GF-D8 (cell line): ENCODE results near the gene TAGLN2.

ENCODE experiments used
- DNase-seq: peaks from one replicate; lab custom pipeline; 2025; lab: John Stamatoyannopoulos, UW

TAGLN2 gene

GRCh38 chr1:159949123-159949522, 23.8 kb upstream of the TAGLN2 start:
- DNase-seq = no peak

GRCh38 chr1:159947942-159948341, 22.6 kb upstream of the TAGLN2 start:
- no peak for DNase-seq

GRCh38 chr1:159946242-159947187, 21.2 kb upstream of the TAGLN2 start:
- DNase-seq = no peak

GRCh38 chr1:159945483-159946241, 20.4 kb upstream of the TAGLN2 start, which contains the start of gene IGSF9:
Gene IGSF9, minus strand, starts transcription at chr1:159945613. Its CDS starts 2,159 bp downstream, at chr1:159943454.
- DNase-seq = no peak

GRCh38 chr1:159944623-159945455, 19.5 kb upstream of the TAGLN2 start:
- no peak for DNase-seq

GRCh38 chr1:159943908-159944622, 18.8 kb upstream of the TAGLN2 start:
- no peak for DNase-seq

- DNase-seq = no peak
Measured at GRCh38 chr1:159943278-159943640, 18.0 kb upstream of the TAGLN2 start.

GRCh38 chr1:159942632-159943277, 17.4 kb upstream of the TAGLN2 start:
- no peak for DNase-seq

GRCh38 chr1:159941591-159942560, 16.6 kb upstream of the TAGLN2 start:
- DNase-seq = no peak

GRCh38 chr1:159941141-159941540, 15.8 kb upstream of the TAGLN2 start:
- no peak for DNase-seq

- no peak for DNase-seq
Measured at GRCh38 chr1:159940006-159940620, 14.8 kb upstream of the TAGLN2 start.

- no peak for DNase-seq
Measured at GRCh38 chr1:159939678-159940002, 14.3 kb upstream of the TAGLN2 start.

GRCh38 chr1:159938905-159939677, 13.8 kb upstream of the TAGLN2 start:
- DNase-seq = no peak

- no peak for DNase-seq
Measured at GRCh38 chr1:159938211-159938852, 13.0 kb upstream of the TAGLN2 start.

GRCh38 chr1:159937054-159937750, 11.9 kb upstream of the TAGLN2 start:
- no peak for DNase-seq

- DNase-seq = peak; percentile 15
Measured at GRCh38 chr1:159936273-159936904, 11.1 kb upstream of the TAGLN2 start.

GRCh38 chr1:159935719-159936272, 10.5 kb upstream of the TAGLN2 start:
- no peak for DNase-seq
